Measurements from ENCODE around the gene MUS81. TPM values are rescaled to one million over a fixed set of nuclear protein-coding genes. Genes with fewer than 3 reads are reported as not detected.
A peak's percentile ranks its signal among the peaks of the same experiment; 100 is the strongest.

The MUS81 gene
- total and polyA plus RNA-seq, 2 of the 13 experiments (the other 11 are each of a cell fraction or from before 2014, with no cell fraction given), result 25.6 to 30.2 TPM

GRCh38 chr11:65884716-65885092 lies 24.5 kb downstream of the MUS81 start (continued):
- TF ChIP-seq, protein P1, sequence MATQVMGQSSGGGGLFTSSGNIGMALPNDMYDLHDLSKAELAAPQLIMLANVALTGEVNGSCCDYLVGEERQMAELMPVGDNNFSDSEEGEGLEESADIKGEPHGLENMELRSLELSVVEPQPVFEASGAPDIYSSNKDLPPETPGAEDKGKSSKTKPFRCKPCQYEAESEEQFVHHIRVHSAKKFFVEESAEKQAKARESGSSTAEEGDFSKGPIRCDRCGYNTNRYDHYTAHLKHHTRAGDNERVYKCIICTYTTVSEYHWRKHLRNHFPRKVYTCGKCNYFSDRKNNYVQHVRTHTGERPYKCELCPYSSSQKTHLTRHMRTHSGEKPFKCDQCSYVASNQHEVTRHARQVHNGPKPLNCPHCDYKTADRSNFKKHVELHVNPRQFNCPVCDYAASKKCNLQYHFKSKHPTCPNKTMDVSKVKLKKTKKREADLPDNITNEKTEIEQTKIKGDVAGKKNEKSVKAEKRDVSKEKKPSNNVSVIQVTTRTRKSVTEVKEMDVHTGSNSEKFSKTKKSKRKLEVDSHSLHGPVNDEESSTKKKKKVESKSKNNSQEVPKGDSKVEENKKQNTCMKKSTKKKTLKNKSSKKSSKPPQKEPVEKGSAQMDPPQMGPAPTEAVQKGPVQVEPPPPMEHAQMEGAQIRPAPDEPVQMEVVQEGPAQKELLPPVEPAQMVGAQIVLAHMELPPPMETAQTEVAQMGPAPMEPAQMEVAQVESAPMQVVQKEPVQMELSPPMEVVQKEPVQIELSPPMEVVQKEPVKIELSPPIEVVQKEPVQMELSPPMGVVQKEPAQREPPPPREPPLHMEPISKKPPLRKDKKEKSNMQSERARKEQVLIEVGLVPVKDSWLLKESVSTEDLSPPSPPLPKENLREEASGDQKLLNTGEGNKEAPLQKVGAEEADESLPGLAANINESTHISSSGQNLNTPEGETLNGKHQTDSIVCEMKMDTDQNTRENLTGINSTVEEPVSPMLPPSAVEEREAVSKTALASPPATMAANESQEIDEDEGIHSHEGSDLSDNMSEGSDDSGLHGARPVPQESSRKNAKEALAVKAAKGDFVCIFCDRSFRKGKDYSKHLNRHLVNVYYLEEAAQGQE (IDR thresholded peaks at IDR 0.05; ENCODE audit: borderline replicate concordance in 1 of 2, low read depth in 1 of 2, low read length in 2 of 2), result no peak
- no peak for TF ChIP-seq KLF9 (CRISPR knock-in tag; IDR thresholded peaks at IDR 0.05; ENCODE audit: low read depth)
- TF ChIP-seq EZH2 (conservative IDR thresholded peaks at IDR 0.05; ENCODE audit: low read depth, low read length), result no peak
- no peak for TF ChIP-seq ZNF878 (CRISPR knock-in tag; IDR thresholded peaks at IDR 0.05)
- TF ChIP-seq, protein P2, sequence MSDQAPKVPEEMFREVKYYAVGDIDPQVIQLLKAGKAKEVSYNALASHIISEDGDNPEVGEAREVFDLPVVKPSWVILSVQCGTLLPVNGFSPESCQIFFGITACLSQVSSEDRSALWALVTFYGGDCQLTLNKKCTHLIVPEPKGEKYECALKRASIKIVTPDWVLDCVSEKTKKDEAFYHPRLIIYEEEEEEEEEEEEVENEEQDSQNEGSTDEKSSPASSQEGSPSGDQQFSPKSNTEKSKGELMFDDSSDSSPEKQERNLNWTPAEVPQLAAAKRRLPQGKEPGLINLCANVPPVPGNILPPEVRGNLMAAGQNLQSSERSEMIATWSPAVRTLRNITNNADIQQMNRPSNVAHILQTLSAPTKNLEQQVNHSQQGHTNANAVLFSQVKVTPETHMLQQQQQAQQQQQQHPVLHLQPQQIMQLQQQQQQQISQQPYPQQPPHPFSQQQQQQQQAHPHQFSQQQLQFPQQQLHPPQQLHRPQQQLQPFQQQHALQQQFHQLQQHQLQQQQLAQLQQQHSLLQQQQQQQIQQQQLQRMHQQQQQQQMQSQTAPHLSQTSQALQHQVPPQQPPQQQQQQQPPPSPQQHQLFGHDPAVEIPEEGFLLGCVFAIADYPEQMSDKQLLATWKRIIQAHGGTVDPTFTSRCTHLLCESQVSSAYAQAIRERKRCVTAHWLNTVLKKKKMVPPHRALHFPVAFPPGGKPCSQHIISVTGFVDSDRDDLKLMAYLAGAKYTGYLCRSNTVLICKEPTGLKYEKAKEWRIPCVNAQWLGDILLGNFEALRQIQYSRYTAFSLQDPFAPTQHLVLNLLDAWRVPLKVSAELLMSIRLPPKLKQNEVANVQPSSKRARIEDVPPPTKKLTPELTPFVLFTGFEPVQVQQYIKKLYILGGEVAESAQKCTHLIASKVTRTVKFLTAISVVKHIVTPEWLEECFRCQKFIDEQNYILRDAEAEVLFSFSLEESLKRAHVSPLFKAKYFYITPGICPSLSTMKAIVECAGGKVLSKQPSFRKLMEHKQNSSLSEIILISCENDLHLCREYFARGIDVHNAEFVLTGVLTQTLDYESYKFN (CRISPR knock-in tag; conservative IDR thresholded peaks at IDR 0.05), result no peak
- TF ChIP-seq SPEN (CRISPR knock-in tag; IDR thresholded peaks at IDR 0.05; ENCODE audit: low read depth), result no peak
- no peak for TF ChIP-seq ZNF777 (CRISPR knock-in tag; IDR thresholded peaks at IDR 0.05)
- no peak for TF ChIP-seq SATB2 (CRISPR knock-in tag; IDR thresholded peaks at IDR 0.05)
- peak; percentile 66 for TF ChIP-seq SAP130 (CRISPR knock-in tag; IDR thresholded peaks at IDR 0.05; ENCODE audit: low read depth)
- TF ChIP-seq TARDBP (CRISPR knock-in tag; IDR thresholded peaks at IDR 0.05), result no peak
- no peak for TF ChIP-seq DMTF1 (CRISPR knock-in tag; IDR thresholded peaks at IDR 0.05)
- no peak for TF ChIP-seq ZFP37 (CRISPR knock-in tag; IDR thresholded peaks at IDR 0.05; ENCODE audit: borderline replicate concordance)
- TF ChIP-seq GFI1 (CRISPR knock-in tag; IDR thresholded peaks at IDR 0.05; ENCODE audit: borderline replicate concordance), result no peak
- TF ChIP-seq ZNF646 (CRISPR knock-in tag; IDR thresholded peaks at IDR 0.05), result no peak
- no peak for TF ChIP-seq ZNF224 (CRISPR knock-in tag; IDR thresholded peaks at IDR 0.05)

Data from HepG2 (cell line).